Measurements from ENCODE around the gene UTS2B.

- TF ChIP-seq POLR2A (IDR thresholded peaks at IDR 0.05; ENCODE audit: low read depth, low read length) (no peak), PAX5 (IDR thresholded peaks at IDR 0.05; ENCODE audit: insufficient read depth, low read length, severe bottlenecking) (no peak), TAF1 (IDR thresholded peaks at IDR 0.05; ENCODE audit: low read depth, low read length) (no peak), POLR2AphosphoS5 (IDR thresholded peaks at IDR 0.05; ENCODE audit: low read depth, low read length) (no peak), SPI1 (IDR thresholded peaks at IDR 0.05; ENCODE audit: low read depth, low read length) (no peak)
Observed at GRCh38 chr3:191369616-191370010, 39.3 kb upstream of the UTS2B start.
